GM12891 (cell line): Measurements from ENCODE around the gene STARD4.

Source experiments
- DNase-seq: peaks from one replicate; pipeline ENCODE4 v3.0.0; 2011; ENCODE audit warnings: low spot score; ENCODE audit not compliant: insufficient read length
- FAIRE-seq: peaks from 2 replicates; lab custom pipeline; 2011; peaks lifted over from hg19 to GRCh38; lab: Jason Lieb, UNC
- PAX5 ChIP-seq: IDR thresholded peaks from 2 replicates; pipeline ENCODE4 v1.6.1; 2011; ENCODE audit warnings: low read length, moderate library complexity, mild to moderate bottlenecking; ENCODE audit not compliant: insufficient read depth, severe bottlenecking
- POLR2A ChIP-seq: IDR thresholded peaks from 2 replicates; pipeline ENCODE4 v1.6.1; 2011; ENCODE audit warnings: low read depth, low read length, control low read depth
- POLR2AphosphoS5 ChIP-seq: IDR thresholded peaks from 2 replicates; pipeline ENCODE4 v1.6.1; 2011; ENCODE audit warnings: low read depth, low read length, control low read depth
- POU2F2 ChIP-seq: IDR thresholded peaks from 2 replicates; pipeline ENCODE4 v1.6.1; 2011; ENCODE audit warnings: low read depth, mild to moderate bottlenecking, control low read depth, low read length, moderate library complexity
- SPI1 ChIP-seq: IDR thresholded peaks from 2 replicates; pipeline ENCODE4 v1.6.1; 2011; ENCODE audit warnings: low read depth, low read length, control low read depth
- TAF1 ChIP-seq: IDR thresholded peaks from 2 replicates; pipeline ENCODE4 v1.6.1; 2011; ENCODE audit warnings: low read depth, low read length, control low read depth

The STARD4 gene

GRCh38 chr5:111509119-111509518 lies 3.2 kb downstream of the STARD4 start:
- DNase-seq (no peak), FAIRE-seq (no peak)
- TF ChIP-seq POLR2A (no peak), TAF1 (no peak), SPI1 (no peak), POU2F2 (no peak), PAX5 (no peak), POLR2AphosphoS5 (no peak)

GRCh38 chr5:111507276-111507675 lies 5.1 kb downstream of the STARD4 start:
- no peak for TF ChIP-seq SPI1
- no peak for TF ChIP-seq POU2F2
- TF ChIP-seq PAX5 = no peak
- TF ChIP-seq POLR2AphosphoS5 = no peak
- no peak for TF ChIP-seq TAF1
- no peak for TF ChIP-seq POLR2A
- FAIRE-seq (no peak), DNase-seq (no peak)

DNA sequence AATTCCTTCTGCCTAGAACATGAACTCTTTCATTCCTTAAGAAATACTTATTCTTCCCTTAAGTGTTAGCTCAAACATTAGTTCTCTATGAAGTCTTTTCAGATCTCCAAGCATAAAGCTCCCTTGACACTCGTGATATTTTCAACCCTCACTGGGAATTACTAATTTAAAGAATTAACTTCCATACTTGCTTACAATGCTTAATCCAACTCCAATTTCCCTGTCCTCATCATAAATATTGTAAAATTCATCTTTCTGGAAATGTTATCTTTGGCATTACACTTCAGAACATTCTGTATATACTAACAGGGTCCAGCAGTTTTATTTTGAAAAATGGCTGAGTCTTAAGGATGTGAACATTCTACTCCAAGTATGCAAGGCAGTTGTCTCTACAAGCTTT lies 7.2 kb downstream of the STARD4 start:
- no peak for TF ChIP-seq POU2F2
- no peak for TF ChIP-seq POLR2AphosphoS5
- TF ChIP-seq POLR2A = no peak
- TF ChIP-seq TAF1 = no peak
- TF ChIP-seq SPI1 = no peak
- TF ChIP-seq PAX5 = no peak
- FAIRE-seq (peak; percentile 55), DNase-seq (no peak)

- TF ChIP-seq TAF1 (no peak), POLR2A (no peak), PAX5 (no peak), SPI1 (no peak), POU2F2 (no peak), POLR2AphosphoS5 (no peak)
- no peak for DNase-seq
- FAIRE-seq = no peak
These were observed 9.4 kb downstream of the STARD4 start for GRCh38 chr5:111502956-111503355.

DNA sequence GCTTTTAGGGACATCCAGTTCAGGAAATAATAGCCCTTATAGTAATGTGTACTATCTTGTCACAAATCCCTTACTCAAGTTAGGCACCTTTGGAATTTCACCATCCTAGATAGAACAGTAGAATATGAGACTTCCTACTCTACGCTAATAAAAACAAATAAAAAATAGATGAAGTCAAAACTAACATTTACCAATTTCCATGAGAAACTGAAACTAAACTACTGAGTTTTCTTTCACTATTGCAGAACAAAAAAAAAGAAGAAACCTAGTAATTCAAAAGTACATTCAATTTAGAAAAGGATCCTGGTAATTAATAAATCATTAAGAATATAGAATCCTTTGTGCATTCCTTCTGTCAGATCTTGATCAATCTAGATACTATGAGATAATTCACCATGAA lies 14.0 kb downstream of the STARD4 start:
- no peak for TF ChIP-seq PAX5
- no peak for TF ChIP-seq TAF1
- no peak for TF ChIP-seq POLR2A
- no peak for TF ChIP-seq POU2F2
- no peak for TF ChIP-seq POLR2AphosphoS5
- TF ChIP-seq SPI1 = no peak
- FAIRE-seq (no peak), DNase-seq (no peak)

DNA sequence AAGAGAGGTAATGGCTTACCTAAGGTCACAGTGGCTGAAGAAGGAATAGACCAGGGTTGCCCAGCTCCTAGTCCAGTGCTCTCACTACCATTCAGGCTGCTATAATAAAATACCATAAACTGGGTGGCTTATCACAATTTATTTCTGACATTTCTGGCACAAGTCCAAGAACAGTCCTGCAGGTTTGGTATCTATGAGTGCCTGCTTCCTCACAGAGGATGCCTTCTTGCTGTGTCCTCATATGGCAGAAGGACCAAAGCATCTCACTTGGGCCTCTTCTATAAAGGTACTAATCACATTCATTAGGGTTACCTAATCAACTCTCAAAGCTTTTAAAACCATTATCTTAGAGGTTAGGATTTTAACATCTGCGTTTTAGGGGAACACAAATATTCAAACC lies 17.2 kb downstream of the STARD4 start:
- no peak for FAIRE-seq
- no peak for TF ChIP-seq TAF1
- TF ChIP-seq SPI1 = no peak
- no peak for TF ChIP-seq PAX5
- TF ChIP-seq POU2F2 = no peak
- no peak for TF ChIP-seq POLR2AphosphoS5
- TF ChIP-seq POLR2A = no peak
- DNase-seq = no peak

GRCh38 chr5:111494355-111494999 lies 17.9 kb downstream of the STARD4 start:
- no peak for FAIRE-seq
- DNase-seq = no peak
- no peak for TF ChIP-seq SPI1
- no peak for TF ChIP-seq POLR2A
- TF ChIP-seq TAF1 = no peak
- no peak; the same call in 1 of the 2 replicates for TF ChIP-seq POLR2AphosphoS5
- no peak for TF ChIP-seq PAX5
- no peak for TF ChIP-seq POU2F2

DNA sequence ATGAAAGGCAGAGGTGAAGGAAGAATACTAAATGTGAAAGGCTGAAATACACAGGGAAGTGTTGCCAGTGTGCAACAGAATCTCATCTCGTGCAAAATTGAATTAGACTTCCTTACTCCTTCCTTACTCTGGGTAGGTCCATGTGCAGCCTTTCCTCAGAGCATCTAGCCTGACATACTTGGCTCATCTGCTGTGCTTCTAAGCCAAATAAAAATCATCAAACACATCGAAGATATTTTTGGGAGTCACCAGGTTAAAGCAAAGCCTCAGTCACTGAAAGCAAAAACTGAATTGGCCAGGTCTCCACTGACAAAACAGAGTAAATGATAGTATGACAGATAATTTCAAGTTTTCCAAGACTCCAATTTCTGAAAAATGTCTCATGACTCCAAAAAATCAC lies 19.3 kb downstream of the STARD4 start:
- no peak for TF ChIP-seq POLR2AphosphoS5
- no peak for TF ChIP-seq POU2F2
- no peak for TF ChIP-seq PAX5
- TF ChIP-seq SPI1 = no peak
- TF ChIP-seq POLR2A = no peak
- no peak for TF ChIP-seq TAF1

GRCh38 chr5:111488353-111488752 lies 24.0 kb downstream of the STARD4 start:
- TF ChIP-seq TAF1 (no peak), PAX5 (no peak), POLR2AphosphoS5 (no peak), POLR2A (no peak), POU2F2 (no peak), SPI1 (no peak)
- FAIRE-seq (no peak), DNase-seq (no peak)

More for the DNA sequence above, 19.3 kb downstream of the STARD4 start:
- FAIRE-seq (peak; percentile 55), DNase-seq (no peak)

DNA sequence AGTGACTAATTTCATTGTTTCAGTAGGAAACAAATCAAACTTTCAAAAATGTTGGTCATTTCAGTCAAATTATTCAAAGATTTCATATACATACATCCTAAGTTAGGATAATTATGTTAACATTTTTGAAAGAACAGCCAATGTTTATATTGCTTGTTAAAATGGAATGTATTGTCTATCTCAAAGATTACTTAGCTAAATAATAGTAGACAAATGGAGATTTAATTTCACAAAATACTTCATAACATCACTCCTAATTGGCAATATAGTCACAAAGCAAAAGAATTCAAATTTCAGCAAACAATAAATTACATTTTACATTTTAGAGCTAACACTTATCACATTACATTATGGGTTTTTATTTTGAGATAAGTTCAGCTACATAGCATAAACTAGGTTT lies 25.4 kb downstream of the STARD4 start:
- DNase-seq (no peak), FAIRE-seq (no peak)
- TF ChIP-seq PAX5 = no peak
- no peak for TF ChIP-seq SPI1
- TF ChIP-seq TAF1 = no peak
- TF ChIP-seq POLR2A = no peak
- TF ChIP-seq POLR2AphosphoS5 = no peak
